Prostate gland (tissue), 2 donors: ENCODE data around the gene WFDC10B. TPM values are rescaled to one million over a fixed set of nuclear protein-coding genes. Genes with fewer than 3 reads are reported as not detected.

Source experiments
- DNase-seq: peaks from one replicate; pipeline ENCODE4 v3.0.0-alpha.2; 2019; ENCODE audit warnings: low spot score
- H3K27ac ChIP-seq, 2 donors: fragments of 200-600 bp; sonication (generic); 2 replicates each; pipeline ENCODE4 v1.5.1; 2017 to 2019
- H3K27me3 ChIP-seq: fragments of 200-600 bp; sonication (generic); replicated peaks from 2 replicates; pipeline ENCODE4 v1.5.1; 2019; ENCODE audit not compliant: insufficient read depth
- H3K36me3 ChIP-seq, 2 donors: fragments of 200-600 bp; sonication (generic); 1 replicate in 1 of 2; 2 replicates in 1 of 2; pipeline versions ENCODE4 v1.5.1 to v1.8.1; 2017 to 2019
- H3K4me1 ChIP-seq: fragments of 200-600 bp; sonication (generic); replicated peaks from 2 replicates; pipeline ENCODE4 v1.5.1; 2019
- H3K4me3 ChIP-seq, 2 donors: fragments of 200-600 bp; sonication (generic); 2 replicates each; pipeline ENCODE4 v1.5.1; 2017 to 2019
- H3K9me3 ChIP-seq: fragments of 200-600 bp; sonication (generic); 2 replicates; pipeline ENCODE4 v1.5.1; 2017
- POLR2A ChIP-seq: fragments of 450-650 bp; IDR thresholded peaks from one replicate; pipeline ENCODE4 v1.6.1; 2016; ENCODE audit warnings: antibody characterized with exemption, mild to moderate bottlenecking
- POLR2AphosphoS5 ChIP-seq: sonication (generic); formaldehyde crosslinking; IDR thresholded peaks from one replicate; pipeline ENCODE4 v1.6.1; 2017; ENCODE audit warnings: antibody characterized with exemption
- WGBS: methylation state at CpG from one replicate; pipeline ENCODE4 v1.1.5; 2018; 5-methylcytosine and 5-hydroxymethylcytosine counted together
- intact Hi-C: fragments of 100-400 bp; cut with DNase I; formaldehyde crosslinking; loops from one replicate; pipeline ENCODE4 v1.14.2; 2022
- total RNA-seq, 2 donors: library from RNA; depleted of rRNA; stranded (reverse); fragments of >200 nt; gene quantifications; one replicate each; pipeline ENCODE4 v1.1.0, GENCODE V29; 2016
- TF ChIP-seq, protein P1 (sequence below), 4 experiments: fragments of 200-600 bp in 2 of 4; fragments of 450-650 bp in 2 of 4; sonication (generic) in 2 of 4; IDR thresholded peaks; 1 replicate in 3 of 4; 2 replicates in 1 of 4; pipeline ENCODE4 v1.5.1; 2016 to 2019; ENCODE audit warnings: antibody characterized with exemption in 4 of 4, mild to moderate bottlenecking in 2 of 4, moderate library complexity in 2 of 4

WFDC10B gene
- total RNA-seq: not detected

- Histone ChIP-seq H3K27ac (no peak within 1 kb of the TSS), H3K36me3 (no peaks in the 10 kb centered on the region), H3K4me3 (no peak within 1 kb of the TSS), H3K27me3 (no peaks in the 10 kb centered on the region), H3K9me3 (no peaks in the 10 kb centered on the region), H3K4me1 (no peaks in the 10 kb centered on the region)
- 92% methylated on average over 1 of the region's 1 CpG for WGBS
- TF ChIP-seq POLR2AphosphoS5 (no peak), POLR2A (no peak)
- TF ChIP-seq, protein P1, sequence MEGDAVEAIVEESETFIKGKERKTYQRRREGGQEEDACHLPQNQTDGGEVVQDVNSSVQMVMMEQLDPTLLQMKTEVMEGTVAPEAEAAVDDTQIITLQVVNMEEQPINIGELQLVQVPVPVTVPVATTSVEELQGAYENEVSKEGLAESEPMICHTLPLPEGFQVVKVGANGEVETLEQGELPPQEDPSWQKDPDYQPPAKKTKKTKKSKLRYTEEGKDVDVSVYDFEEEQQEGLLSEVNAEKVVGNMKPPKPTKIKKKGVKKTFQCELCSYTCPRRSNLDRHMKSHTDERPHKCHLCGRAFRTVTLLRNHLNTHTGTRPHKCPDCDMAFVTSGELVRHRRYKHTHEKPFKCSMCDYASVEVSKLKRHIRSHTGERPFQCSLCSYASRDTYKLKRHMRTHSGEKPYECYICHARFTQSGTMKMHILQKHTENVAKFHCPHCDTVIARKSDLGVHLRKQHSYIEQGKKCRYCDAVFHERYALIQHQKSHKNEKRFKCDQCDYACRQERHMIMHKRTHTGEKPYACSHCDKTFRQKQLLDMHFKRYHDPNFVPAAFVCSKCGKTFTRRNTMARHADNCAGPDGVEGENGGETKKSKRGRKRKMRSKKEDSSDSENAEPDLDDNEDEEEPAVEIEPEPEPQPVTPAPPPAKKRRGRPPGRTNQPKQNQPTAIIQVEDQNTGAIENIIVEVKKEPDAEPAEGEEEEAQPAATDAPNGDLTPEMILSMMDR (IDR thresholded peaks at IDR 0.05): no peak
- DNase-seq: no peak
- intact Hi-C loops: no loop called here
These were observed at the start of gene WFDC10B for GRCh38 chr20:45704969-45705637. WFDC10B (minus strand) TSS chr20:45705019; CDS start chr20:45685992, 19,027 bp downstream.

- no peaks in the 10 kb centered on the region for H3K36me3 ChIP-seq
- no peak for TF ChIP-seq POLR2A
- TF ChIP-seq POLR2AphosphoS5: no peak
- TF ChIP-seq, protein P1 (IDR thresholded peaks at IDR 0.05): no peak
- H3K27ac ChIP-seq: no peak overlapping the region
- WGBS: 89% methylated on average over 3 of the region's 3 CpGs
- H3K4me3 ChIP-seq: no peak overlapping the region
- H3K9me3 ChIP-seq: no peaks in the 10 kb centered on the region
- no peak for DNase-seq
- no peaks in the 10 kb centered on the region for H3K27me3 ChIP-seq
- H3K4me1 ChIP-seq: no peaks in the 10 kb centered on the region
- intact Hi-C loops: no loop called here
These were observed 47.9 kb upstream of the WFDC10B start for GRCh38 chr20:45752746-45753145.

DNA sequence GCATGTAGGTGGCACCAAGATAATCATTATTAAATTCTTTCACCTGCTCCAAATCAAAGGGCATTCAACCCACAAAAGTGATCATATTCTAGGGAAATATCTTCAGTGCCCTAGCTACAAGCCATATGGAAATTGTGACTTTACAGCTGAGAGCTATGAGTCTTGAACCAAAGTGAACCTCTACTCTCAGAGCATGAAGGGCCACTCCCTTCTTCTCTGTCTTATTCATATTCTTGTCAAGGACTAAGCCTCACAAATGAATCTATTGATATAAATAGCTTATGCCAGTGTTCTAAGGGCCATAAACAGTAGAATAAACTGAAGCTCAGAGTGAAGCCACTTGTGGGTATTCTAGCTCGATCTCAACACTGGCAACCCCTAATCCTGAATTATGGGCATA lies 46.9 kb upstream of the WFDC10B start:
- intact Hi-C loops: no loop called here
- no peak for DNase-seq
- Histone ChIP-seq H3K9me3 (no peaks in the 10 kb centered on the region), H3K36me3 (no peaks in the 10 kb centered on the region), H3K27me3 (no peaks in the 10 kb centered on the region), H3K4me1 (no peaks in the 10 kb centered on the region), H3K4me3 (no peak overlapping the region), H3K27ac (no peak overlapping the region)
- TF ChIP-seq POLR2AphosphoS5 (no peak), POLR2A (no peak)
- TF ChIP-seq, protein P1 (IDR thresholded peaks at IDR 0.05): no peak
- WGBS: 91% methylated on average over 1 of the region's 1 CpG

- no peaks in the 10 kb centered on the region for H3K4me1 ChIP-seq
- no peak overlapping the region for H3K27ac ChIP-seq
- intact Hi-C loops: no loop called here
- no peak for DNase-seq
- no peaks in the 10 kb centered on the region for H3K9me3 ChIP-seq
- no peaks in the 10 kb centered on the region for H3K27me3 ChIP-seq
- TF ChIP-seq, protein P1 (IDR thresholded peaks at IDR 0.05): no peak
- TF ChIP-seq POLR2A (no peak), POLR2AphosphoS5 (no peak)
- no peaks in the 10 kb centered on the region for H3K36me3 ChIP-seq
- H3K4me3 ChIP-seq: no peak overlapping the region
These were observed 40.2 kb upstream of the WFDC10B start for GRCh38 chr20:45745015-45745414.

DNA sequence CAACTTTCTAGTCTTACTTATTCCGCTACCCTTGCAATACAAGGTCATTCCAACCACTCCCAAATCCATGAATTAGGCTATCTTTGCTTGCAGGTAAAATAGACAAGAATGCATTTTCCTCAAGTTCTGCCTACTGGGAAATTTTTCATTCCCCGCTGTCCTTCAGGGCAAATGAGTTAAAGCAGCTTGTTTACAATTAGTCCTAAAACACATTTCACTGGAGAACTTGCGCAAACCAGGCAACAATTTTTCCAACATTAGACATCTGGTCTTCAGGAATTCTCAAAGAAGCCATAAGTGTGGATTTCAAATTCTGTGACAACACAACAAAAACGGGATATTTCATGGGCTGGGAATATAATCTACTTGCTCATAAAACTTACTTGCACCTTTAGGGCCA lies 37.8 kb upstream of the WFDC10B start:
- Histone ChIP-seq H3K4me3 (no peak overlapping the region), H3K4me1 (no peaks in the 10 kb centered on the region), H3K27ac (no peak overlapping the region), H3K9me3 (no peaks in the 10 kb centered on the region), H3K27me3 (no peaks in the 10 kb centered on the region), H3K36me3 (no peaks in the 10 kb centered on the region)
- TF ChIP-seq POLR2A (no peak), POLR2AphosphoS5 (no peak)
- TF ChIP-seq, protein P1 (IDR thresholded peaks at IDR 0.05): no peak
- 84% methylated on average over 4 of the region's 4 CpGs for WGBS
- intact Hi-C loops: no loop called here
- no peak for DNase-seq
